AG09309 (cell line): Measurements from ENCODE around the gene SSBP4.

Experiments used
- DNase-seq: peaks from one replicate; pipeline ENCODE4 v3.0.0-alpha.2; 2010; ENCODE audit warnings: low read depth
- H3K4me3 ChIP-seq: 2 replicates; pipeline ENCODE4 v1.5.1; 2011; ENCODE audit warnings: mild to moderate bottlenecking, low read depth, low read length, moderate library complexity; ENCODE audit not compliant: control insufficient read depth
- TF ChIP-seq, protein P1 (sequence below): IDR thresholded peaks from 2 replicates; pipeline ENCODE4 v1.5.1; 2011; ENCODE audit warnings: mild to moderate bottlenecking, low read depth, low read length, inconsistent platforms; ENCODE audit not compliant: insufficient read depth, control insufficient read depth; ENCODE audit errors: missing control alignments

The SSBP4 gene

DNA sequence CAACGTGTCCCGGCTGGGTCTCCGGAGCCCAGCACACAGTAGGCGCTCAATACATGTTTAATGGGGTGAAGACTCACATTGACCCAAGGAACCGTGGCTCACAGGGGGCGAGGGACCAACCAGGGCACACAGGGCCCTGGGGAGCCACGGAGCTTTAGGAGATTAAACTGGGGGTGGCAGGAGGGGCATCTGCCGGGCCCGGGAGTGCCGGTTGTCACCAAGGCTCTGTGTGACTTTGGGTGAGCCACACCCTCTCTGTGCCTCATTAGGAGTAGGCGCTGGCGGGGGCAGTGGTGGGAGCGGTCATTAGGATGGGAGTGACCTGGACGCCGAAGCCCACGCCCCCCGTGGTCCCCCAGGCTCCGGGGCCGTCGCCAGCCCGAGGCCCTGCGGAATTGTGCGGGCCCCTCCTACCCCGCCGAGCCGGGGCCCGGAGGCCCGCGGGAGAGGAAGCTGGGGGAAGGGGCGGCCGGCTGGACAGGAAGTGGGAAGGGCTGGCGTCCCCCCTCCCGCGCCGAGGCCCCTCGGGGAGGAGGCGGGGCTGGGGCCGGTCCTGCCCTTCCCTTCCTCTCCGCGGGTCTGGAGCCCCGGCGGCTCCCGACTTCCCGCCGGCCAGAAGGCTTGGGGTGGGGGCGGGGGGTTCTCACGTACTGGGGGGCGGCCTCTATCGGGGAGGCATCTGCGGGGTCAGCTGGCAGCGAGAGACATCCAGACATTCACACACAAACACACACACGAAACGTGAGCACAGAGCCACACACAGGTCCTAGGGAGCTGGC, 1.8 kb upstream of the SSBP4 start:
- peak overlapping the region; percentile 39 for H3K4me3 ChIP-seq
- TF ChIP-seq, protein P1, sequence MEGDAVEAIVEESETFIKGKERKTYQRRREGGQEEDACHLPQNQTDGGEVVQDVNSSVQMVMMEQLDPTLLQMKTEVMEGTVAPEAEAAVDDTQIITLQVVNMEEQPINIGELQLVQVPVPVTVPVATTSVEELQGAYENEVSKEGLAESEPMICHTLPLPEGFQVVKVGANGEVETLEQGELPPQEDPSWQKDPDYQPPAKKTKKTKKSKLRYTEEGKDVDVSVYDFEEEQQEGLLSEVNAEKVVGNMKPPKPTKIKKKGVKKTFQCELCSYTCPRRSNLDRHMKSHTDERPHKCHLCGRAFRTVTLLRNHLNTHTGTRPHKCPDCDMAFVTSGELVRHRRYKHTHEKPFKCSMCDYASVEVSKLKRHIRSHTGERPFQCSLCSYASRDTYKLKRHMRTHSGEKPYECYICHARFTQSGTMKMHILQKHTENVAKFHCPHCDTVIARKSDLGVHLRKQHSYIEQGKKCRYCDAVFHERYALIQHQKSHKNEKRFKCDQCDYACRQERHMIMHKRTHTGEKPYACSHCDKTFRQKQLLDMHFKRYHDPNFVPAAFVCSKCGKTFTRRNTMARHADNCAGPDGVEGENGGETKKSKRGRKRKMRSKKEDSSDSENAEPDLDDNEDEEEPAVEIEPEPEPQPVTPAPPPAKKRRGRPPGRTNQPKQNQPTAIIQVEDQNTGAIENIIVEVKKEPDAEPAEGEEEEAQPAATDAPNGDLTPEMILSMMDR, result no peak
- DNase-seq, result no peak

DNA sequence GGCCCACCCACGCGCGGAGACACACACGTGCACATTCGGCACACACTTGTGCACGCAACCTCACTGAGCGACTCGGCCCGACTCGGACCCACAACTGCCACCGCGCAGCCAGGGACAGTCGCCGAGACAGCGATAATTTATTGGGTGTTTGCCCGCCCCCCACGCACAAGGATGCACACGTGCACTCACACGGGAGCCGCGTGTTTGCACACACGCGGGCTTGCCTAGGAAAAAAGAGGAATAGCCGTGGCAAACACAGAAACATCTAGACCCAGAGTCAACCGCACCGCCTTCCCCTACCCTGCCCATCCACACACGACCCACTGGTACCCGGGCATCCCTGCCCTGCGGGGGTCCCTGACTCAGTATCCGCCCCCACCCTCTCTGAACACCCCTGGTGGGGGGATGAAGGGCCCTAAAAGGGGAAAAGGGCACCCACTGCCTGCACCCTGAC, 1.1 kb upstream of the SSBP4 start:
- TF ChIP-seq, protein P1, result no peak
- no peak overlapping the region for H3K4me3 ChIP-seq
- DNase-seq, result no peak

DNA sequence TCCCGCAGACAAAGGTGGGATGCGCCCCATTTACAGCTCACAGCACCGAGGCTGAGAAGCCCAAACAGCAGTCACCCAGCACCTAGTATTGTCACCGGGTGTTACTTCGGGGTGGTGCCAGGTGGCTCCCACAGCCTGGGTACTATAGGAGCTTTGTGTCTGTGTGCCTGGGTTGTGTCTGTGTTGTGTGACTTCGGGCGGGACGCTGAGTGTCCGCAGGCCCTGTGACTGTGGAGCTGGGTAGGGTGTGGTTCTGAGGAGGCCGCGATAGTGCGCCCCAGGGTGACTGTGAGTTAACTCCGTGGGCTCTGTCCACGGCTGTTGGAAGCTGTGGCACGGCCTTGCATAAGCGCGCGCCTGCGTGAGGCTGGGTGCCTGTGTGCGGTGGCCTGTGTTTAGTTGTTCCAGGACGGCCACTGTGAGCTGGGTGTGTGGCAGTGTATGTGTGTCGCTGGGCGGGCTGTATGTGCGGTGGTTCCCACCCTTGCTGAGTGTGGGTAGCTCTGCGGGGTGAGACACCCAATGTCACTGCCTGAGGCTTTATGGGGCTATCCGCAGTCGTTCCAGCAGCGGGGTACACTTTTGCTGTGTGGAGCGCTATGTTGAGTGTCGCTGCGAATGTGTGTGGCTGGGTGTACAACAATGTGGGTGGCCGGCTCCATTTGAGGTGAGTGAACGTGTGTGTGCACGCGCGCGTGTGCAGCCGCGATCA, 559 bp upstream of the SSBP4 start:
- TF ChIP-seq, protein P1, result no peak
- no peak for DNase-seq
- H3K4me3 ChIP-seq, result peak overlapping the region; percentile 39

DNA sequence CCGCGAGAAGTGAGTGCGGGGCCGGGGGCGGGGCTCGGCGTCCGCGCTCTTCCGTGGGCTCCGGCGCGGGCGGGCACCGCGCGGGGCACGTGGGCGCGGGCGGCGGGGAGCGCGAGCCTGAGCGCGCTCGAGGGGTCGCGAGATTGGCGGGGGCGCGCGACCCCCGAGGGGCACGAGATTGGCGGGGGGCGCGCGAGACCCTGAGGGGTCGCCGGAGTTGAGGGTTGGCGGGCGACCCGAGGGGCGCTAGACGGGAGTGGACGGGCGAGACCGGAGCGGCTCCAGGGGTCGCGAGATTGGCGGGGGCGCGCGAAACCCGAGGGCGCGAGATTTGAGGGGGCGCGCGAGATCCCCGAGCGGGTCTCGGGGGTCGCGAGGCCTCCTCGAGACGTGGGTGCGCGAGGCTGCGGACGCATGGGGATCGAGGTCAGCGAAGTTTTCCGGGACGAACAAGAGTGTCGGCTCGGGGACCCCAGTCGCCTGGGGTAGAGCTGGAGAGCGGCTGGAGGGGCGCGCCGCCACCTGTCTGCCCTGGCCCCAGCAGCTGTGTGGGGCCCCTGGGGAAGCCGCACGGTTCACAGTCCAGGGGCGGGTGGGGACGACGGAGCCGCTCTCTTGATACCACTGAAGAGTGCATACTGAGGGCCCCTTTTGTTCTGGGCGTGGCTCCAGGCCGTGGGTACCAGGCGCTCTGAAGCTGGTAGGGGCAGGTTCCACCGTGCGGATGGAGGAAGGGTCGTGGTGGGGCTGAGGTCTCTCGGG, 682 bp downstream of the SSBP4 start:
- DNase-seq, result no peak
- H3K4me3 ChIP-seq, result peak overlapping the region; percentile 76
- TF ChIP-seq, protein P1, result no peak

DNA sequence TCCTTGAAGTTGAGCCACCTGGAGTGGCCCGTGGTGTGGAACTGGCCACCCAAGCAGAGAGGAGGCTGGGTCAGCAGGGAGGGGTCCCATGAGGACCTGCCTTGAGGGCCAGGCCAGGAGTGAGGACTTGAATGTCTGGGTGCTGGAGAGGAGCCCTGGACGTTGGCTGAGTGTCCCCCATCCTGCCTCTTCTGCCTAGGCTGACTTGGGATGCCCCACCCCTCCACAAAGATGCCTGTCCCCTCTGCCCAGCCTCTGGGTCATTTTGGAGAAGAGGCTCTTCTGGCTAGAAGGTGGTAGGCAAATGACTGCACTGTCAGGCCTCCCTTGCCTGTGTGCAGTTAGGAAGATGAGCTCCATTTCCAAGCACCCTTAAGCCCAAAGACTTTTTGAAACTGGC, 1.7 kb downstream of the SSBP4 start:
- no peak for DNase-seq
- peak overlapping the region; percentile 76 for H3K4me3 ChIP-seq
- TF ChIP-seq, protein P1, result no peak

DNA sequence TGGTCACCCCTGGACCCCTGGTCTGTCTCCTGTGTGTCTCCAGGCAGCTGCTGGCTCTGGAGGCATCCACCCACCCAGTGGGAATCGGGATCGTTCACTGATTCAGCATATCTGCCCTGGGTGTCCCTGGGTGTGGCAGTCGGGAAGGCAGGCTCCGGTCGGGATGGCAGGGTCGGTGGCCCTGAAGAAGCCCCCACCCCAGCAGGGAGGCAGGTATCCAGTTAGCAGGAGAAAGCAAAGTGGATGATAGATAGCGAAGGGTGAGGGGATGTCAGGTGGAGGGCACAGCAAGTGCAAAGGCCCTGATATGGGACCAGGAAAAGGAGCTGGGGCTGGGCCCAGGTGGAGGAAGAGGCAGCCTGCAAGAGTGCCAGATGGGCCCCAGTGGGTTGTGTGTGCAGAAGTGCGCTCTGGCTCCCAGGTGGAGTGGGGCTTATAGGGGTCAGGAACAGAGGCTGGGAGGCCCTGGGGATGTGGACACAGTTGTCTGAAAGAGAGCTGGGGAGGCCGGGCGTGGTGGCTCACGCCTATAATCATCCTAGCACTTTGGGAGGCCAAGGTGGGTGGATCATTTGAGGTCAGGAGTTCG, 2.3 kb downstream of the SSBP4 start:
- no peak overlapping the region for H3K4me3 ChIP-seq
- no peak for DNase-seq
- TF ChIP-seq, protein P1, result no peak
